Breast epithelium (tissue), 4 donors: ENCODE measurements around the gene CCDC201. TPM values are rescaled to one million over a fixed set of nuclear protein-coding genes. Genes with fewer than 3 reads are reported as not detected.
A peak's percentile ranks its signal among the peaks of the same experiment; 100 is the strongest.

Source experiments
- DNase-seq, 2 donors: peaks; one replicate each; pipeline ENCODE4 v3.0.0-alpha.2; 2019; ENCODE audit warnings: low spot score in 2 of 2
- H3K27ac ChIP-seq, 2 donors: fragments of 200-600 bp; sonication (generic) in 1 of 2; one replicate each; pipeline ENCODE4 v1.5.1; 2016 to 2019; ENCODE audit warnings: mild to moderate bottlenecking in 1 of 2
- H3K27me3 ChIP-seq, 2 donors: fragments of 200-600 bp; sonication (generic) in 1 of 2; one replicate each; pipeline versions ENCODE4 v1.5.1 to v1.6.0; 2017 to 2019; ENCODE audit warnings: control low read depth in 1 of 2, mild to moderate bottlenecking in 1 of 2
- H3K36me3 ChIP-seq: fragments of 200-600 bp; one replicate; pipeline ENCODE4 v1.5.1; 2019
- H3K4me1 ChIP-seq, 2 donors: fragments of 200-600 bp; sonication (generic); one replicate each; pipeline ENCODE4 v1.5.1; 2016 to 2019; ENCODE audit warnings: control low read depth in 1 of 2
- H3K4me3 ChIP-seq, 3 donors: fragments of 200-600 bp; sonication (generic); 1 replicate in 2 of 3; 2 replicates in 1 of 3; pipeline ENCODE4 v1.5.1; 2016 to 2019; ENCODE audit warnings: mild to moderate bottlenecking in 3 of 3, moderate library complexity in 2 of 3
- H3K9me3 ChIP-seq, 2 donors: fragments of 200-600 bp; sonication (generic) in 1 of 2; one replicate each; pipeline ENCODE4 v1.5.1; 2016 to 2019; ENCODE audit warnings: control low read depth in 1 of 2
- CTCF ChIP-seq, 3 donors: fragments of 450-650 bp; IDR thresholded peaks; one replicate each; pipeline ENCODE4 v1.5.1; 2016 to 2017; ENCODE audit warnings: antibody characterized with exemption in 3 of 3, mild to moderate bottlenecking in 3 of 3, moderate library complexity in 3 of 3
- POLR2A ChIP-seq: fragments of 450-650 bp; IDR thresholded peaks from one replicate; pipeline ENCODE4 v1.6.1; 2016; ENCODE audit warnings: antibody characterized with exemption, mild to moderate bottlenecking, moderate library complexity
- POLR2AphosphoS5 ChIP-seq, 3 donors: sonication (generic); formaldehyde crosslinking; IDR thresholded peaks; one replicate each; pipeline ENCODE4 v1.6.1; 2017; ENCODE audit warnings: antibody characterized with exemption in 3 of 3
- intact Hi-C: fragments of 100-400 bp; cut with DNase I; formaldehyde crosslinking; loops from one replicate; pipeline ENCODE4 v1.15.1; 2023; ENCODE audit warnings: low total_unique reads
- total RNA-seq, 3 donors: library from RNA; depleted of rRNA; stranded (reverse); fragments of >200 nt; gene quantifications; one replicate each; pipeline ENCODE4 v1.1.0, GENCODE V29; 2016

CCDC201 gene
- total RNA-seq, 3 donors from 2014 or later: not detected

- intact Hi-C loops: no loop called here
- TF ChIP-seq POLR2AphosphoS5 (IDR thresholded peaks at IDR 0.05) (no peak), CTCF (IDR thresholded peaks at IDR 0.05) (no peak), POLR2A (no peak)
- H3K9me3 ChIP-seq: no peaks in the 10 kb centered on the region
- H3K36me3 ChIP-seq: no peaks in the 10 kb centered on the region
- H3K4me1 ChIP-seq: no peaks in the 10 kb centered on the region
- H3K27me3 ChIP-seq: peaks cover 0 to 16% of the 10 kb centered on the region in 2 donors
- H3K4me3 ChIP-seq: no peak overlapping the region
- H3K27ac ChIP-seq: no peak overlapping the region
- DNase-seq: no peak
Measured at GRCh38 chr7:45893374-45893995, 20.6 kb upstream of the CCDC201 start.

GRCh38 chr7:45892407-45893035 is 19.6 kb upstream of the CCDC201 start:
- no peak for DNase-seq
- intact Hi-C loops: no loop called here
- H3K4me3 ChIP-seq: no peak overlapping the region
- H3K9me3 ChIP-seq: no peaks in the 10 kb centered on the region
- H3K27ac ChIP-seq: no peak overlapping the region
- H3K4me1 ChIP-seq: no peaks in the 10 kb centered on the region
- no peaks in the 10 kb centered on the region for H3K36me3 ChIP-seq
- peaks cover 0 to 26% of the 10 kb centered on the region in 2 donors for H3K27me3 ChIP-seq
- TF ChIP-seq POLR2AphosphoS5 (IDR thresholded peaks at IDR 0.05) (no peak), CTCF (IDR thresholded peaks at IDR 0.05) (no peak), POLR2A (no peak)

- H3K4me3 ChIP-seq: no peak overlapping the region
- no peaks in the 10 kb centered on the region for H3K9me3 ChIP-seq
- no peaks in the 10 kb centered on the region for H3K36me3 ChIP-seq
- no peak overlapping the region for H3K27ac ChIP-seq
- H3K27me3 ChIP-seq: peaks cover 0 to 31% of the 10 kb centered on the region in 2 donors
- no peaks in the 10 kb centered on the region for H3K4me1 ChIP-seq
- intact Hi-C loops: no loop called here
- no peak for DNase-seq
- TF ChIP-seq POLR2AphosphoS5 (IDR thresholded peaks at IDR 0.05) (no peak), POLR2A (no peak), CTCF (IDR thresholded peaks at IDR 0.05) (no peak)
Measured at GRCh38 chr7:45891462-45892402, 18.9 kb upstream of the CCDC201 start.

- H3K36me3 ChIP-seq: no peaks in the 10 kb centered on the region
- peak; percentile 14 to 48 (median 41) for TF ChIP-seq CTCF (IDR thresholded peaks at IDR 0.05)
- TF ChIP-seq POLR2AphosphoS5 (IDR thresholded peaks at IDR 0.05): no peak
- no peaks in the 10 kb centered on the region for H3K9me3 ChIP-seq
- DNase-seq: no peak
- no peak overlapping the region for H3K27ac ChIP-seq
- intact Hi-C loops: no loop called here
- no peaks in the 10 kb centered on the region for H3K4me1 ChIP-seq
- no peak overlapping the region for H3K4me3 ChIP-seq
- H3K27me3 ChIP-seq: peaks cover 0 to 31% of the 10 kb centered on the region in 2 donors
Measured at GRCh38 chr7:45890902-45891461, 18.1 kb upstream of the CCDC201 start.
